Effector CD4-positive, alpha-beta T cell (primary cell): ENCODE results near the gene LPP.

ENCODE experiments used
- DNase-seq: peaks from one replicate; pipeline ENCODE4 v3.0.0-alpha.2; 2020

Gene LPP

GRCh38 chr3:188170461-188171459 is 16.8 kb downstream of the LPP start:
- no peak for DNase-seq

DNA sequence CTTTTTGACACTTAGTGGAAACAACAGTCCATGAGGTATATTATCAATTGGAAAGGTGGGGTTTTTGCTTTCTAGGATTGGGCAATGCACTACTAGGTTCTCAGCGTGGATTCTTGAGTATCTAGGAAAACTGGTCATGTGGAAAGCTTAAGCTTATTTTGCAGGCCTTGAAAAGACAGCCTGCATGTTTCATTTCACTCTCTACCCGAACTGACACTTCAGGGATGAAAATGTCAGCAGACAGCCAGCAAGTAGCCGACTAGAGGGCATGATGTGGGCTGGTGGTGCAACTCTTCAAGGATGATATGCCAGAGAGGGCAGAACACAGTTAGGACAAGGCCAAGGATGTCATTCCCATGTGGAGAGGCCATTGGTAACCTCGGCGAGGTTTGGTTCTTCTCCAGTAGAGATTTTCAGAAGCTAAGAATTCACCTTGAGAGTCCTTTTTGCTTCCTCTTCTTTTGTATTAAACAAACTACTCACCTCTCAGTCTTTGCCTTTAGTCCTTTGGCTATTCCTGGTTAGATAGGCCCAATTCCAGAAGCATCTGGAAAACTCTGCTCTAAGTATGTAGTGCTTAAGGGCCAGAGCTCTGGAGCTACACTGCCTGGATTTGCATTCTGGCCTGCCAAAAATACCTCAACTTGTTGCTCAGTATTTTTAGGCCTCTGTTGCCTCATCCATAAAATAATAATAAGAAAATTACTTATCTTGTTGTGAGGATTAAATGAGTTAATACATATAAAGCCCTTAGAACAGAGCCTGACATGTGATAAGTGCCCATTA is 17.9 kb downstream of the LPP start:
- DNase-seq: no peak

DNA sequence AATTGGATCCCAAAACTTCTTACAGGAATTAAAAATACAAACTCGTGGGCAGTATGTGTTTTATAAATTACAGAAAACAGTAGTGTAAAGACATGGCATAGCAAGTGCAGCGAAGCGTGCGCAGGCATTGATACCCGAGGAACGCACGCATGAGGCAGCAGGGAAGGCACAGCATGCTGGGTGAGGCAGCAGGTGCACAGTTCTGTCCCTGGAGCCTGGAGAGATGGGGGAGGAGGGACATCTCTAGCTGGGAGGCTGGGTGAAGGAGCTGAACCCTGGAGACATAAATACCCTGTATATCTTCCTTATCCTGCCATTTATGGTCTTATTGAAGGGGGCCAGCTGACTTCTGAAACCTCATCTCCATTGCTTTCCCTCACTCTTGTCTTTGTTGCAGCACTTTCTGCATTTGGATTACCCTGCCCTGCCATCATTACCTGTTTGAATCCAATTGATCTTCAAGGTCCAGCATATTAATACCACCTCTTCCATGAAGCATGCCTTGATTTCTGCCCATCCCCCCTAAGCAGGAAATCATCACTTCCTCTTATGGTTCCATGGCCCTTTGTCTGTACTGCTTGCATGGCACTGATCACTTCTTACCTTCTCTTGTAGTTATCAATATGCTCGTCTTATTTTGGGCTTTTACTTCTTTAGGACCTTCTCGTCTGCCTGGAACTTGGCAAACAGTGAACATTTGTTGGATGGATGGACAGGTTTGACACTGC is 20.5 kb downstream of the LPP start:
- no peak for DNase-seq

- DNase-seq: no peak
Observed at GRCh38 chr3:188176476-188176875, 22.5 kb downstream of the LPP start.

GRCh38 chr3:188176884-188177283 is 22.9 kb downstream of the LPP start:
- DNase-seq: no peak

DNA sequence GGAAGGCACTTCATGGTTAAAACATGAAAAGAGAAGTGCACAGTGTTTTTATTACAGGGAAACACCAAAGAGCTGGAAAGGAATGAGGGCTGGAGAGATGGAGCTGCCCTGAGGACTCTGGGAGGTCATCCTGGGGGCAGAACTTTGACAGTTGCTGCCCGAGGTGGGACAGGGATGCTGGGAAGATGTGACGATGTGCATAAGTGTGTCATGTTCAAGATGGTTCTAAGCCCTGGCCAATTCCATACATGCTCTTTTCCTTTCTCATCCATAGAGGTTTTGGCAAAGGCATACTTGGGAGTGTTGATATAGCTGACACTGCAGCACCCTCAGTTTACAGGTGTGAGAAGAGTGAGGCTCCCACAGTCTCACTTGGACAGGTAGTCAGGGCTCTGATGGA is 23.8 kb downstream of the LPP start:
- no peak for DNase-seq

- DNase-seq: no peak
Observed at GRCh38 chr3:188178293-188178936, 24.5 kb downstream of the LPP start.

DNA sequence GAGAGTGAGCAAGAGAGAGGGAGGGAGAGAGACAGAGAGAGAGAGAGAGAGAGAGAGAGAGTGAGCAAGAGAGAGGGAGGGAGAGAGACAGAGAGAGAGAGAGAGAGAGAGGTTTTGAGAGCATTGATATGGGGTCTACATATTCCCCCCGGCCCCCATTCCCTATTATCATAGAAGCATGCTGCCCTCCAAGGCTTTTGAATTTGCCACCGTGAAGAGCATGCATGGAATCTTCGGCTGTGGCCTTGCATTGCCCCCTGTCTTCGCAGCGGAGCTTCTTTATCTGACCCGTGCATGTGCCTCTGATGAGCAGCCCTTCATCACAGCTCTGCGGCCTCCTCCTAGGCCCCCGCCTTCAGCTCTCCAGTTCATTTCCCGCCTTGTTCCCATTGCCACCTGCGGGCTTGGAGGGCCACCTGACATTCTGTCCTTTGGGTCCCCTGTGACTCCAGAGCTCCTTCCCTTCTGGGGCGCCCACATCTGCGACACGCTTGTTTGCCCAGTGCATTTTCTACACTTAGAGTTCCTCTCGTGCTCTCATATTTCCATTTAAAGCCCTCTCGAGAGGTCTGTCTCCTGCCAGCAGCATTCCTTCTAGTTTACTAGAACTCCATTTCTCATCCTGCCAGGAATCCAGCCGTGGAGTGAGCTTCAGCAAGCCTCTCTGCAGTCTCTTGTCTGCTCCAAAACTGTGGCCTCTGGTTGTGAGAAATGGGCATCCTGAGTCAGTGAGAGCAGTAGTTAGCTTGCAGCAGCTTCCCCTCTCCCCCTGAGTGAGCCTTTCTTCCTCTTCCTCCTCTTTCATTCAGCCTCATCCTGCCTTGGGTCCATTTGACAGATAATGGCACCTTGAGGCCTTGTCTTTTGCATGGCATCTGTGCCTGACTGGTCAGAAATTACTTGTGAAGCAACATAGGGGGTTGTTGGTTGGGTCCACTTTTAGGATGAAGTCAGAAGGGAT is 25.3 kb downstream of the LPP start:
- DNase-seq: no peak

GRCh38 chr3:188180114-188180513 is 26.2 kb downstream of the LPP start:
- no peak for DNase-seq

- no peak for DNase-seq
Observed at GRCh38 chr3:188183452-188183851, 29.5 kb downstream of the LPP start.

- no peak for DNase-seq
Observed at GRCh38 chr3:188184160-188184559, 30.2 kb downstream of the LPP start.

GRCh38 chr3:188184649-188185048 is 30.7 kb downstream of the LPP start:
- DNase-seq: no peak

- no peak for DNase-seq
Observed at GRCh38 chr3:188185717-188186251, 31.8 kb downstream of the LPP start.

DNA sequence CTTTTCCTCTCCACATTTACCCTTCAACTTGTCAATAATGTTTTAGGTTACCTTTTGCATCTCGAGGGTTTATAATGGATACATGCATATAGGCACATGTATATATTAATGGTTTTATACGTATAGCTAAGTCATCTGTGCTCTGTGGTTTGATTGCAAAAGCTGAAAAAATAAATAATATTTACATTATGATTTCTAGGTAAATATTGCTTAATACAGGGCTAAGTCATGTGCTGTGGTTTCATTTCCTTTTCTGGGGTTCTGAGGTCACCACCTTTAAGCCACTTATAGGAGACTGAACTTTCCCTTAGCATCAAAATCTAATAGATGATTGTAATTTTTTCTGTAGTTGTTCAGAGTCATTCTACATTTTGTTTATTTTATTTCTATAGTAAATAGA is 33.1 kb downstream of the LPP start:
- DNase-seq: no peak

DNA sequence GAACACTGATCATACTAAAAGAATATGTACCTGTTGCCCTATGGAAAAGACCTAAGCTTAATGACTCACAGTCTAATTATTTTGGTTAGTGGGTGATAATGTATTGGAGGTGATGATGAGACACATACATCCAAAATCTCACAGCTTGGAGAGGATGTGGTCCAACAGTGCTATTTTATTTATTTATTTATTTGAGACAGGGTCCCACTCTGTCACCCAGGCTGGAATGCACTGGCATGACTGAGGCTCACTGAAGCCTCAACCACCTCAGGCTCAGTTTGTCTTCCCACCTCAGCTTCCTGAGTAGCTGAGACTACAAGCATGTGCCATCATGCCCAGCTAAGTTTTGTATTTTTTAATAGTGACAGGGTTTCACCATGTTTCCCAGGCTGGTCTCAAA is 35.0 kb downstream of the LPP start:
- DNase-seq: no peak

- no peak for DNase-seq
Observed at GRCh38 chr3:188191460-188191859, 37.5 kb downstream of the LPP start.

DNA sequence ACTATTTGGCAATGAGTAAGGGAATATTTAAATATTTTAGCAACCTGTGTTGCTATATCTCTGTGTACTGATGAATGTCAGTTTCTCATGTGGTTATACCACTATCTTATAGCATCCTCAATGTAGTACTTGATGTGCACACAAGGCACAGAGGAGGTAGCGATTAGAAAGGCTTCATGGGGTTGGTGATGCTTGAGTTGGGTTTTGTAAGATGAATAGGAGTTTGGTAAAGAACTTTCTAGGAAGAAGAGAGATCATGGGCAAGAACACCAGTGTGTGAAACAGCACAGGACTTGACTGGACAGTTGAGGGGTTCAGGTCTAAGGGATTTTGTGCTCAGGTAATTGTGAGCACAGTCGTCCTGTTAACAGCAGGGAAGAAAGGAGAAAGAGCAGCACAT is 38.1 kb downstream of the LPP start:
- no peak for DNase-seq

DNA sequence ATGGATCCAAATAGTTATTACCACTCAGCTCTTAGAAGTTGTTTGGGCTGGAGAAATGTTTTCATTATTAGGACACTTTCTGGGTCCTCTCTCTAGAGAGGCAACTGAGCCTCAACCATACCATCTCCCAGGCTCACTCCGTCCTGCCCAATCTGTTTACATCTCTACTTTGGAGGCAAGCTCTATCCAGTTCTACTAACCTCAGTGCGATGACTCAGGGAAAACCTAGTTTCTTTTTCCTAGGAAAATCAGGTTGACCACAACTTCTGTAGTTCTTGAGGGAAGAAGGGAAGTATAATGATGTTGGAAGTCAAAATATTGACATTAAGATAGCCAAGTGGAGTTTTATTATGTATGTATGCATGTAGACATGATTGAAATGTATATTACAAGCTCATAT is 40.4 kb downstream of the LPP start:
- DNase-seq: no peak

DNA sequence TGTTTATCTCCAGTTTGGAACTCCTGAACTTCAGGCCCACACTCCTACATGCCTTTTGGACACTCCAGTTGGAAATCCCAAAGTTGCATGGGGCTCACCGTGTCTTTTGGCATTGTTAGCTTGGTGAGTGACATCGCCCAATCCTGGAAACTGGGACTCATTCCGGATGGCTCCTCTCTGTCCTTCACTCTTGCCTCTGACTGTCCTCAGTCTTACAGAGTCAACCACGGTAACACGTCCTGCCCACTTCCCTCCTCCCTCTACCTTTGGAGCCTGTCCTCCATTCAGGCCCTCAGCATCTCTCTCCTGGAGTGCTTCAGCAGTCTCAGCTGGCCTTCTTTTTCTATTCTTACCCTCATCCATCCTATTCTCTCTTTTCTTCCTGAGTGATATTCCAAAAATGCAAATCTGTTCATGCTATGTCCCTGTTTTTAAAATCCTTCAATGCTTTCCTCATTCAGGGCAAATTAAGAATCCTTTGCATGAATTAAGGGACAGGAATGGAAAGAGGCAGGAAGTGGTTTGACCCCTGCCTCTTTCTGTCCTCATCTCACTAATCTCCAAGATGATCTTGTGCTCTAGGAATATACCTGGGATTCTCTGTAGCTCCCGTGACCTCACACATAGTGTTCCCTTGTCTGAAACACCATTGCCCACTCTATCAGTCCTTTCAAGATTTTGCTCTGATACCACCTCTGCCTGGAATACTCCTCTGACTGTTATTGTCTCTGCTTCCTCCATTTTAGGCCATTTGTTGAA is 42.5 kb downstream of the LPP start:
- no peak for DNase-seq

- no peak for DNase-seq
Observed at GRCh38 chr3:188197388-188197847, 43.5 kb downstream of the LPP start.
